Right atrium auricular region (tissue), 2 donors: ENCODE measurements around the gene HDAC9. TPM values are rescaled to one million over a fixed set of nuclear protein-coding genes. Genes with fewer than 3 reads are reported as not detected.

Experiments
- DNase-seq: peaks from one replicate; pipeline ENCODE4 v3.0.0-alpha.2; 2019; ENCODE audit warnings: low spot score
- H3K27ac ChIP-seq, 2 donors: fragments of 200-600 bp; sonication (generic); 1 replicate in 1 of 2; 2 replicates in 1 of 2; pipeline ENCODE4 v1.5.1; 2016 to 2019
- H3K27me3 ChIP-seq, 2 donors: fragments of 200-600 bp; sonication (generic); one replicate each; pipeline versions ENCODE4 v1.5.1 to v1.6.0; 2017 to 2019
- H3K36me3 ChIP-seq: fragments of 200-600 bp; sonication (generic); one replicate; pipeline ENCODE4 v1.5.1; 2016
- H3K4me1 ChIP-seq, 2 donors: fragments of 200-600 bp; sonication (generic); one replicate each; pipeline versions ENCODE4 v1.5.1 to v1.6.0; 2017 to 2019
- H3K4me3 ChIP-seq, 2 donors: fragments of 200-600 bp; sonication (generic); 1 replicate in 1 of 2; 2 replicates in 1 of 2; pipeline ENCODE4 v1.5.1; 2017 to 2019; ENCODE audit warnings: mild to moderate bottlenecking in 1 of 2, moderate library complexity in 1 of 2
- H3K9me3 ChIP-seq, 2 donors: fragments of 200-600 bp; sonication (generic); one replicate each; pipeline ENCODE4 v1.5.1; 2019
- total RNA-seq, 2 donors: library from RNA; depleted of rRNA; stranded (reverse); fragments of >200 nt; gene quantifications; one replicate each; pipeline ENCODE4 v1.1.0, GENCODE V29; 2016
- TF ChIP-seq, protein P1 (sequence below), 2 donors: fragments of 200-600 bp; sonication (generic); IDR thresholded peaks; one replicate each; pipeline ENCODE4 v1.5.1; 2019; ENCODE audit warnings: antibody characterized with exemption in 2 of 2

The HDAC9 gene
- total RNA-seq, 2 donors from 2014 or later = 16.6 to 28.0 TPM

DNA sequence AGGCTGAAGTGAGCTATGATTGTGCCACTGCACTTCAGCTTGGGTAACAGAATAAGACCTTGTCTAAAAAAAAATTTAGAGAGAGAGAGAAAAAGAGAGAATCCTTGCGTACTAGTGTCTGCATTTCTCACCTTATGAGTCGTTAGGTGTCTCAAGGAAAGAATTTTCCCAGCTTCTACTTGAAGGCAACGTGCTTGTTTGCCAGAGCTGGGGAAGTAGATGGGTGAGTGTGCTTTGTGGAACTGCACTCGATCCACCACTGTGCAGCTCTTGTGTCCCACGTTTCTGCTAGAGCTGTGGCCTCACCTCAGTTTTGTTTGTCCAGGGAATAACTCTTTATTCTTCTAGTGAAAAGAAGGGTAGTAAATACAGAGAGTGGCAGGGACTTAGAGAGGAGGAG lies 38.9 kb downstream of the HDAC9 start:
- H3K4me3 ChIP-seq = no peak overlapping the region
- H3K36me3 ChIP-seq = no peaks in the 10 kb centered on the region
- H3K27me3 ChIP-seq = no peaks in the 10 kb centered on the region
- no peak overlapping the region for H3K27ac ChIP-seq
- H3K4me1 ChIP-seq = peaks cover 0 to 16% of the 10 kb centered on the region in 2 donors
- no peaks in the 10 kb centered on the region for H3K9me3 ChIP-seq
- TF ChIP-seq, protein P1, sequence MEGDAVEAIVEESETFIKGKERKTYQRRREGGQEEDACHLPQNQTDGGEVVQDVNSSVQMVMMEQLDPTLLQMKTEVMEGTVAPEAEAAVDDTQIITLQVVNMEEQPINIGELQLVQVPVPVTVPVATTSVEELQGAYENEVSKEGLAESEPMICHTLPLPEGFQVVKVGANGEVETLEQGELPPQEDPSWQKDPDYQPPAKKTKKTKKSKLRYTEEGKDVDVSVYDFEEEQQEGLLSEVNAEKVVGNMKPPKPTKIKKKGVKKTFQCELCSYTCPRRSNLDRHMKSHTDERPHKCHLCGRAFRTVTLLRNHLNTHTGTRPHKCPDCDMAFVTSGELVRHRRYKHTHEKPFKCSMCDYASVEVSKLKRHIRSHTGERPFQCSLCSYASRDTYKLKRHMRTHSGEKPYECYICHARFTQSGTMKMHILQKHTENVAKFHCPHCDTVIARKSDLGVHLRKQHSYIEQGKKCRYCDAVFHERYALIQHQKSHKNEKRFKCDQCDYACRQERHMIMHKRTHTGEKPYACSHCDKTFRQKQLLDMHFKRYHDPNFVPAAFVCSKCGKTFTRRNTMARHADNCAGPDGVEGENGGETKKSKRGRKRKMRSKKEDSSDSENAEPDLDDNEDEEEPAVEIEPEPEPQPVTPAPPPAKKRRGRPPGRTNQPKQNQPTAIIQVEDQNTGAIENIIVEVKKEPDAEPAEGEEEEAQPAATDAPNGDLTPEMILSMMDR (IDR thresholded peaks at IDR 0.05) = no peak
- DNase-seq = no peak

DNA sequence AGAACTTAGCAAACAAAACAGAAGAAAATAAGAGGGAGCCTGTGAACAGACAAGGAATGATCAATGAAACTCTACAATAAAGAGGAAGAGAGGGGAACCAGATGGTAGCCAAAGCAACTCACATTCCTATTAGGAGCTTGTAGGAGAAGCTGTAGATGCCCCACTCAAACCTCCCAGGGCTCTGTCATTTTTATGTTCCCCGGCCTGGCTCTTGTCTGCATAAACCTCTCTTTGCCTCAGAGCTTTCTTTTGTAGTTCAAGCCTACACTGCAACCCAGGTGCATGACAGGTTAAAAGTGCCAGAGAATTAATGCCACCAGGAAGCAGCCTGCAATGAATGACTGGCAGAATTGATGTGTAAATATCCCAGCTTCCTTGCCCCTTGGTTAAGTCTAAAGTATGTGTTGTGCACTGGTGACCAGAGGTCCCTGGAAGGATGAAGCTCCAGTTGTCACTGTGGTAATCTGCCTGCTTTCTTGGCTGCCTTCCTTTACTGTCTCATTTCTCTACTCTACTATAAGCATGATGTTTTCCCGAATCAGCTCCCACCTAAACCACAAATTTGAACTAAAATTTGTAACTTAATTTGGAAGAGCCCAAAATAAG lies 40.4 kb downstream of the HDAC9 start:
- no peaks in the 10 kb centered on the region for H3K36me3 ChIP-seq
- H3K4me3 ChIP-seq = no peak overlapping the region
- no peaks in the 10 kb centered on the region for H3K27me3 ChIP-seq
- H3K4me1 ChIP-seq = peaks cover 0 to 14% of the 10 kb centered on the region in 2 donors
- no peak for DNase-seq
- H3K27ac ChIP-seq = no peak overlapping the region
- no peaks in the 10 kb centered on the region for H3K9me3 ChIP-seq
- TF ChIP-seq, protein P1 (IDR thresholded peaks at IDR 0.05) = no peak

DNA sequence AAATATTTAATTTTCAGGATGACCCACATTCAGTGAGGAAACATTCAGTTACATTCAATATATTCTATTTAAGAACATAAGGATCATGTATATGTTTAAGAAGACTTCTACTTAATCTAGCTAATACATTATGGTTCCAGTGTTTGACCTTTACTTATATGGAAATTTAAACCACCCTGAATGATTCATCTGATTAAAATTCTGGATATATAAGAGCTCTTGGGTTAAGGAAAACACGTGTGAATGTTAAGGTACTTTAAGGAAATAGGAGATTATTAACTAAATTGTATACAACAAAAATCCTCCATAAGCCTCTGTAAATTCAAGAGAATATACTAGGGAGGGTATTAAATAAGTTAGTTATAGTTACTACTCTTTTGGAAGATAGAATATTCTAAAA lies 40.9 kb downstream of the HDAC9 start:
- TF ChIP-seq, protein P1 (IDR thresholded peaks at IDR 0.05) = no peak
- Histone ChIP-seq H3K4me3 (no peak overlapping the region), H3K27me3 (no peaks in the 10 kb centered on the region), H3K36me3 (no peaks in the 10 kb centered on the region), H3K27ac (no peak overlapping the region), H3K4me1 (peaks cover 0 to 20% of the 10 kb centered on the region in 2 donors), H3K9me3 (no peaks in the 10 kb centered on the region)
- no peak for DNase-seq

DNA sequence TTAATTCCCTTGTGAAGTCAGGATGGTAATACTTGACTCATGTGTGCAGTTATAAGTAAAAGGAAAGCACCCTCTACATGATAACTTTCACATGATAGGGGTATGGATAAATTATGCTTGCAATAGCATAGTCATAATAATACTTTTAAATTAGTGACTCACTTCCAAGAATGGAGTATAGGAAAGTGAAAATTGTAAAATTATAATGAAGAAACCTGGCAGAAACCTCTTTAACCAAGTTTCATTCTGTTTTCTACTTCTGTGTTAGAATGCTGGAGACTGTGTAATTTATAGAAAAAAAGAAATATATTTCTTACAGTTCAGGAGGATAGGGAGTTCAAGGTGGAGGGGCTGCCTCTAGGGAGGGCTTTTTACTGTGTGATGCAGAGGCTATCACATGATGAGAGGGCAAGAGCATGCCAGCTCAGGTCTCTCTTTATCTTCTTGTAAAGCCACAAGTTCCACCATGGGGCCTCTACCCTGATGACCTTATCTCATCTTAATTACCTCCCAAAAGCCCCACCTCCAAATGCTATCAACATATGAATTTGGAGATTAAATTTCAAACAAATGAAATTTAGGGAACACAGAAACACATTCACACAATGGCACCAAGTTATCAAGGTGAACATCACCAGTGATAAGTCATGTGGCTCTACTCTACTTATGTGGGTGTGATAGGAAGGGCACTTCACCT lies 43.2 kb downstream of the HDAC9 start:
- peaks cover 0 to 20% of the 10 kb centered on the region in 2 donors for H3K4me1 ChIP-seq

DNA sequence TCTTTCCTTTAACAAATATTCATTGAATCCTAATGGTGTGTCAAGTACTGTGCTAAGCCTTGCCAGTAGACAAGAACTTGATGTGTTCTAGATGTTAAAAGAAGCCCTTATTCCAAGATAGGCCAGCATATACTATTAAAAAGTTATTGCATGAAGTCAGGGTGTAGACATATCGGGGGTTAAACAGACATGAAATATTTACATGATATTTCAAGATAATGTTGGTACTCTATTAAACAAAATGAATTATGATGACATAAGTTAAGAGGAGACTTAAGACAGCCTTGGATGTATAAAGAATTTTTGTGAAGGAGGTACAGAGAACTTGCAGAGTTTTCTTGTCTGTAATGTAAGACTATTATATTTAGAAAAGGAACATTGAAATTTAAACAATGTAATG lies 44.8 kb downstream of the HDAC9 start:
- H3K27ac ChIP-seq = no peak overlapping the region
- no peak overlapping the region for H3K4me3 ChIP-seq
- H3K36me3 ChIP-seq = no peaks in the 10 kb centered on the region
- H3K9me3 ChIP-seq = no peaks in the 10 kb centered on the region
- no peaks in the 10 kb centered on the region for H3K27me3 ChIP-seq
- DNase-seq = no peak
- TF ChIP-seq, protein P1 (IDR thresholded peaks at IDR 0.05) = no peak
- peaks cover 0 to 20% of the 10 kb centered on the region in 2 donors for H3K4me1 ChIP-seq

More for the DNA sequence above, 43.2 kb downstream of the HDAC9 start:
- Histone ChIP-seq H3K4me3 (no peak overlapping the region), H3K36me3 (no peaks in the 10 kb centered on the region), H3K27me3 (no peaks in the 10 kb centered on the region), H3K27ac (no peak overlapping the region), H3K9me3 (no peaks in the 10 kb centered on the region)
- TF ChIP-seq, protein P1 (IDR thresholded peaks at IDR 0.05) = no peak
- no peak for DNase-seq
